ENCODE data around the gene ATP8A2.

ATP8A2 gene

GRCh38 chr13:25987987-25988386 is 616.2 kb downstream of the ATP8A2 start:
- no peaks in the 10 kb centered on the region for H3K27me3 ChIP-seq (ENCODE audit: control insufficient read depth in 5 of 5, insufficient read depth in 4 of 5, low read length in 5 of 5)
- H3K4me3 ChIP-seq (ENCODE audit: low read depth in 1 of 5, low read length in 5 of 5), result no peak overlapping the region
- peaks cover 0 to 6% (median 0%) of the 10 kb centered on the region in 5 donors for H3K9me3 ChIP-seq (ENCODE audit: control insufficient read depth in 5 of 5, low read length in 5 of 5)
- no peak overlapping the region for H3K9ac ChIP-seq (ENCODE audit: low read length in 5 of 5)
- H3K36me3 ChIP-seq (ENCODE audit: control insufficient read depth in 5 of 5, insufficient read depth in 5 of 5, low read length in 5 of 5), result no peaks in the 10 kb centered on the region
- peaks cover 0 to 6% (median 0%) of the 10 kb centered on the region in 5 donors for H3K4me1 ChIP-seq (ENCODE audit: control insufficient read depth in 5 of 5, insufficient read depth in 5 of 5, low read length in 5 of 5)
- no peak overlapping the region for H3K27ac ChIP-seq (ENCODE audit: low read depth, low read length)

GRCh38 chr13:25988661-25989060 is 616.9 kb downstream of the ATP8A2 start:
- no peak overlapping the region for H3K4me3 ChIP-seq (ENCODE audit: low read depth in 1 of 5, low read length in 5 of 5)
- no peak overlapping the region for H3K9ac ChIP-seq (ENCODE audit: low read length in 5 of 5)
- peaks cover 0 to 6% (median 0%) of the 10 kb centered on the region in 5 donors for H3K9me3 ChIP-seq (ENCODE audit: control insufficient read depth in 5 of 5, low read length in 5 of 5)
- no peak overlapping the region for H3K27ac ChIP-seq (ENCODE audit: low read depth, low read length)
- H3K4me1 ChIP-seq (ENCODE audit: control insufficient read depth in 5 of 5, insufficient read depth in 5 of 5, low read length in 5 of 5), result peaks cover 0 to 6% (median 0%) of the 10 kb centered on the region in 5 donors
- no peaks in the 10 kb centered on the region for H3K36me3 ChIP-seq (ENCODE audit: control insufficient read depth in 5 of 5, insufficient read depth in 5 of 5, low read length in 5 of 5)
- no peaks in the 10 kb centered on the region for H3K27me3 ChIP-seq (ENCODE audit: control insufficient read depth in 5 of 5, insufficient read depth in 4 of 5, low read length in 5 of 5)

- Histone ChIP-seq H3K27me3 (ENCODE audit: control insufficient read depth in 5 of 5, insufficient read depth in 4 of 5, low read length in 5 of 5) (no peaks in the 10 kb centered on the region), H3K4me3 (ENCODE audit: low read depth in 1 of 5, low read length in 5 of 5) (no peak overlapping the region), H3K36me3 (ENCODE audit: control insufficient read depth in 5 of 5, insufficient read depth in 5 of 5, low read length in 5 of 5) (no peaks in the 10 kb centered on the region), H3K27ac (ENCODE audit: low read depth, low read length) (no peak overlapping the region), H3K9me3 (ENCODE audit: control insufficient read depth in 5 of 5, low read length in 5 of 5) (peaks cover 0 to 12% (median 3%) of the 10 kb centered on the region in 5 donors), H3K9ac (ENCODE audit: low read length in 5 of 5) (no peak overlapping the region), H3K4me1 (ENCODE audit: control insufficient read depth in 5 of 5, insufficient read depth in 5 of 5, low read length in 5 of 5) (peaks cover 0 to 6% (median 0%) of the 10 kb centered on the region in 5 donors)
Measured at GRCh38 chr13:25990801-25991200, 619.0 kb downstream of the ATP8A2 start.

DNA sequence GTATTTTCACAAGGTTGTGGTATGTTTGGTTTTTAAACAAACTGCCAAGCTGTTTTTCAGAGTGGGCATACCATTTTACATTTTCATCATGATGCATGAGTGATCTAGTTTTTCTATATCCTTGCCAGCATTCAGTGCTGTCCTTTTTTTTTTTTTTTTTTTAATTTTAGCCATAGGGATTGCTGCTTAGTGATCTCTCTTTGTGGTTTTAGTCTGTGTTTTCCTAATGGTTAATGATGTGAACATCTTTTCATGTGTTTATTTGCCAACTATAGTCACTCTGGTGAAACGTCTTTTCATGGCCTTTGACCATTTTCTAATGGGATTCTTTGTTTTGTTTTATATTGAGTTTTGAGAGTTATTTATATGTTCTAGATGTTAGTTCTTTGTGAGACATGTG is 620.3 kb downstream of the ATP8A2 start:
- H3K9ac ChIP-seq (ENCODE audit: low read length in 5 of 5), result no peak overlapping the region
- H3K36me3 ChIP-seq (ENCODE audit: control insufficient read depth in 5 of 5, insufficient read depth in 5 of 5, low read length in 5 of 5), result no peaks in the 10 kb centered on the region
- H3K4me1 ChIP-seq (ENCODE audit: control insufficient read depth in 5 of 5, insufficient read depth in 5 of 5, low read length in 5 of 5), result peaks cover 0 to 6% (median 0%) of the 10 kb centered on the region in 5 donors
- H3K9me3 ChIP-seq (ENCODE audit: control insufficient read depth in 5 of 5, low read length in 5 of 5), result peaks cover 0 to 16% (median 3%) of the 10 kb centered on the region in 5 donors
- H3K27me3 ChIP-seq (ENCODE audit: control insufficient read depth in 5 of 5, insufficient read depth in 4 of 5, low read length in 5 of 5), result no peaks in the 10 kb centered on the region
- no peak overlapping the region for H3K27ac ChIP-seq (ENCODE audit: low read depth, low read length)
- H3K4me3 ChIP-seq (ENCODE audit: low read depth in 1 of 5, low read length in 5 of 5), result no peak overlapping the region

DNA sequence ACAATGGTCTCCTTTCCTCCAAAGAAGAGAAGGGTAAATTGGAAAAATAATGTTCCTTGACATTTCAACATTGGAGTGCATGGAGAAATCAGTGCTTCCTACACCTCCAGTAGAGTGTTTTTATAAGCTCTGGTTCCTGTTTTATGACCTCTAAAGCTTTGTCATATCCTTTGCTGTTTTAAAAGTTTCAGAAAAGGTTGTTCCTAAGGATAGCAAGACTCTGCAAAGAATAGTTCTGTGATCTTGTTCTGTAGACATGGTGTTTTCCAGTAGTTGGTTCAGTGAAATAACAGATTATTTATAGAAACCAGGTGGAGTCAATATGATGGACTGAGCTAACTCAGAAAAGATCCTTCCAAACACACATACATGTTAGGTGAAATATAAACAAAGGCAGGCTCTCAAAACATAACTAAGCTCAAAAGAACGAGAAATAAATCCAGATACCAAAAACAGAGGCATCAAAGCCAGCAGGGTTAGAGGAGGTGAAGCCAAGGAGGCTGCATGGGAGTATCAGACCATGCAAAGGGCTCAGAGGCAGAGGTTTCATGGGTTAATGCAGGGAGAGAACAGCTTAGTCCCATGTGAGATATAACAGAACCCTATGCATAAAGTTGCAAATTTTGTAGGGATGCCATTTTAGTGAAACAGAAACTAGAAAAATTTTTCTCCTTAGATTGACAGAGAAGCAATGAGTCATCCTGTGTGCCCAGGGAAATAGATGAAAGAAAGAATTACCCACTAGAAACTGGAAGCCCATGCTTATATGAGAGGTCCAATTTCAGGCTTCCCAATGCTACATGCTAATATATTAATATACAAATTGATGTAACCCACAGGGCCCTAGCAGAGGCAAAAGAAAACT is 635.7 kb downstream of the ATP8A2 start:
- H3K36me3 ChIP-seq (ENCODE audit: control insufficient read depth in 5 of 5, insufficient read depth in 5 of 5, low read length in 5 of 5), result no peaks in the 10 kb centered on the region
- H3K9me3 ChIP-seq (ENCODE audit: control insufficient read depth in 5 of 5, low read length in 5 of 5), result peaks cover 0 to 2% (median 0%) of the 10 kb centered on the region in 5 donors
- peaks cover 0 to 6% (median 3%) of the 10 kb centered on the region in 5 donors for H3K27me3 ChIP-seq (ENCODE audit: control insufficient read depth in 5 of 5, insufficient read depth in 4 of 5, low read length in 5 of 5)
- no peak overlapping the region for H3K4me3 ChIP-seq (ENCODE audit: low read depth in 1 of 5, low read length in 5 of 5)
- peaks cover 0 to 6% (median 6%) of the 10 kb centered on the region in 5 donors for H3K4me1 ChIP-seq (ENCODE audit: control insufficient read depth in 5 of 5, insufficient read depth in 5 of 5, low read length in 5 of 5)
- no peak overlapping the region for H3K27ac ChIP-seq (ENCODE audit: low read depth, low read length)
- no peak overlapping the region for H3K9ac ChIP-seq (ENCODE audit: low read length in 5 of 5)

- peaks cover 0 to 9% (median 8%) of the 10 kb centered on the region in 5 donors for H3K4me1 ChIP-seq (ENCODE audit: control insufficient read depth in 5 of 5, insufficient read depth in 5 of 5, low read length in 5 of 5)
- H3K27ac ChIP-seq (ENCODE audit: low read depth, low read length), result no peak overlapping the region
- H3K27me3 ChIP-seq (ENCODE audit: control insufficient read depth in 5 of 5, insufficient read depth in 4 of 5, low read length in 5 of 5), result peaks cover 0 to 13% (median 3%) of the 10 kb centered on the region in 5 donors
- no peak overlapping the region for H3K4me3 ChIP-seq (ENCODE audit: low read depth in 1 of 5, low read length in 5 of 5)
- no peak overlapping the region for H3K9ac ChIP-seq (ENCODE audit: low read length in 5 of 5)
- no peaks in the 10 kb centered on the region for H3K36me3 ChIP-seq (ENCODE audit: control insufficient read depth in 5 of 5, insufficient read depth in 5 of 5, low read length in 5 of 5)
- H3K9me3 ChIP-seq (ENCODE audit: control insufficient read depth in 5 of 5, low read length in 5 of 5), result peaks cover 0 to 6% (median 2%) of the 10 kb centered on the region in 5 donors
Measured at GRCh38 chr13:26010487-26011207, 638.9 kb downstream of the ATP8A2 start.

- peaks cover 0 to 14% (median 12%) of the 10 kb centered on the region in 5 donors for H3K4me1 ChIP-seq (ENCODE audit: control insufficient read depth in 5 of 5, insufficient read depth in 5 of 5, low read length in 5 of 5)
- H3K27ac ChIP-seq (ENCODE audit: low read depth, low read length), result no peak overlapping the region
- no peak overlapping the region for H3K9ac ChIP-seq (ENCODE audit: low read length in 5 of 5)
- peaks cover 0 to 13% (median 3%) of the 10 kb centered on the region in 5 donors for H3K27me3 ChIP-seq (ENCODE audit: control insufficient read depth in 5 of 5, insufficient read depth in 4 of 5, low read length in 5 of 5)
- H3K9me3 ChIP-seq (ENCODE audit: control insufficient read depth in 5 of 5, low read length in 5 of 5), result peaks cover 0 to 6% (median 2%) of the 10 kb centered on the region in 5 donors
- no peaks in the 10 kb centered on the region for H3K36me3 ChIP-seq (ENCODE audit: control insufficient read depth in 5 of 5, insufficient read depth in 5 of 5, low read length in 5 of 5)
- H3K4me3 ChIP-seq (ENCODE audit: low read depth in 1 of 5, low read length in 5 of 5), result no peak overlapping the region
Measured at GRCh38 chr13:26011208-26011573, 639.4 kb downstream of the ATP8A2 start.

GRCh38 chr13:26011996-26012821 is 640.4 kb downstream of the ATP8A2 start:
- Histone ChIP-seq H3K27me3 (ENCODE audit: control insufficient read depth in 5 of 5, insufficient read depth in 4 of 5, low read length in 5 of 5) (peaks cover 0 to 13% (median 3%) of the 10 kb centered on the region in 5 donors), H3K27ac (ENCODE audit: low read depth, low read length) (no peak overlapping the region), H3K9ac (ENCODE audit: low read length in 5 of 5) (peak overlapping the region in 1 of 5 donors; percentile 57)

DNA sequence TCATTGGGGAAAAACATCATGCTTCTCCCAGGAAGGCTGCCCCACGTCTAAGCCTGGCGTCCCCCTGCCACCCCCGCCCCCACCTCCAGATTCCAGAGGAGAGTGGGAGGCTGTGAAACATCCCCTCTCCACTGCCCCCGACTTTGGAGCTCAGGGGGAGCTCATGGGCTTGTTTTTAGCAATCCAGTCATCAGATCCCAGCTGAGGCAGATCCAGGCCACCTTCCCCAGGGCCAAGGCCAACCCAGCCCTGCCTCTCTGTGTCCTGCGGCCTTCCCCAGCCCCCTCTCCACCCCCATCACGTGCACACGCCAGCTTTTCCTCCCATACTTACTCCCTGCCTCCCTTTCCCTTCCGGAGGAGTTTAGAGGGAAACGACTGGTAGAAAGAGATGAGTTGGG is 641.2 kb downstream of the ATP8A2 start:
- Histone ChIP-seq H3K36me3 (ENCODE audit: control insufficient read depth in 5 of 5, insufficient read depth in 5 of 5, low read length in 5 of 5) (no peaks in the 10 kb centered on the region), H3K27me3 (ENCODE audit: control insufficient read depth in 5 of 5, insufficient read depth in 4 of 5, low read length in 5 of 5) (peaks cover 0 to 13% (median 3%) of the 10 kb centered on the region in 5 donors), H3K4me3 (ENCODE audit: low read depth in 1 of 5, low read length in 5 of 5) (peak overlapping the region in 2 of 5 donors; percentile 31 to 74), H3K9me3 (ENCODE audit: control insufficient read depth in 5 of 5, low read length in 5 of 5) (peaks cover 0 to 6% (median 0%) of the 10 kb centered on the region in 5 donors), H3K27ac (ENCODE audit: low read depth, low read length) (no peak overlapping the region), H3K9ac (ENCODE audit: low read length in 5 of 5) (no peak overlapping the region), H3K4me1 (ENCODE audit: control insufficient read depth in 5 of 5, insufficient read depth in 5 of 5, low read length in 5 of 5) (peaks cover under 1 to 32% (median 27%) of the 10 kb centered on the region in 5 donors)

More at GRCh38 chr13:26011996-26012821, 640.4 kb downstream of the ATP8A2 start:
- peaks cover 0 to 24% (median 19%) of the 10 kb centered on the region in 5 donors for H3K4me1 ChIP-seq (ENCODE audit: control insufficient read depth in 5 of 5, insufficient read depth in 5 of 5, low read length in 5 of 5)
- H3K36me3 ChIP-seq (ENCODE audit: control insufficient read depth in 5 of 5, insufficient read depth in 5 of 5, low read length in 5 of 5), result no peaks in the 10 kb centered on the region
- H3K4me3 ChIP-seq (ENCODE audit: low read depth in 1 of 5, low read length in 5 of 5), result peak overlapping the region; percentile 60 to 75 (median 74)
- H3K9me3 ChIP-seq (ENCODE audit: control insufficient read depth in 5 of 5, low read length in 5 of 5), result peaks cover 0 to 6% (median 0%) of the 10 kb centered on the region in 5 donors
